ENCODE measurements around the gene PCSK5. TPM values are rescaled to one million over a fixed set of nuclear protein-coding genes. Genes with fewer than 3 reads are reported as not detected.

PCSK5 gene
- polyA plus RNA-seq, 3 donors from 2014 or later: 5.7 to 17.2 (median 7.3) TPM

DNA sequence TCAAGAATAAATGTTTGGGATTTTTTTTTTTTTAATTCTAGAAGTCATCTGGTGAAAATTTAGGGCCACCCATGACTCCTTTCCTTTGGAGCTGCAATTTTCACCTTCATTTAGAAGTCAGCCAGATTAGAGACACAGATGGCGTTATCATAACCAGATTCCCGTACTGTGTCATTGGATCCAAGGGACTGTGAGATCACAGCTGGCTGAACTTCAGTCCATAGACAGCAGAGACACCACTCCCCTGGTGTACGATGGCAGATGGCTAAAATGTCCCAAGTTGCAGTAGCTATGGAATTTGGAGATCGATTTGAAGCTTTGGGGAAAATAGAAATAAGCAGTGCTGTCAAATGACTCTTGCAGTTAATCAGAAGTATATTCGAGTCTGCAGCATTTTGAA is 287.5 kb downstream of the PCSK5 start:
- Mint-ChIP-seq H3K27me3 (ENCODE audit: low read depth in 3 of 3) (no peaks in the 10 kb centered on the region), H3K27ac (no peak overlapping the region), H3K4me1 (peaks cover 24 to 30% of the 10 kb centered on the region in 2 donors), H3K9me3 (peaks cover 0 to 5% (median 2%) of the 10 kb centered on the region in 6 donors), H3K36me3 (peaks cover 3 to 7% (median 7%) of the 10 kb centered on the region in 3 donors), H3K4me3 (no peak overlapping the region)
- DNase-seq: no peak

DNA sequence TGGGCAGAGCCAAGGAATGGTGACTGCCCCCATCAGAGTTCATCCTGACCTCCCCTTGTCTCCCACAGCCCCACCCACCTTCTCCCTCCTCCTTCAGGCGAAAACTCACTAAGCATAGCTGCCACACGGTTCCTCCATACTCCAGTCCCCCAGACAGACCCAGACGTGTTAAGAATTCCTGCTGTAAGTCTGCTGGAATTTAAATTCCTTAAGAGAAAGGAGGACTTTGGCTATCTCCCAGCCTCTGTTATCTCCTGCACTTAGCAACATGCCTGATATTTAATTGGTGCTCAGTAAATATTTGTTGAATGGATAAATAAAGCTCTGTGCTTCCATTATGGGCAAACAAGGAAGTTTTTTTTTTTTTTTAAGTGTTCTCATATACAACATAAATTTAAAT is 290.1 kb downstream of the PCSK5 start:
- no peak for DNase-seq
- Mint-ChIP-seq H3K4me3 (peak overlapping the region; percentile 57 to 77 (median 71)), H3K9me3 (peaks cover 0 to 2% (median 0%) of the 10 kb centered on the region in 6 donors), H3K4me1 (peaks cover 26 to 30% of the 10 kb centered on the region in 2 donors), H3K27ac (peak overlapping the region; percentile 63 to 90 (median 77)), H3K36me3 (peaks cover 3 to 17% (median 11%) of the 10 kb centered on the region in 3 donors), H3K27me3 (ENCODE audit: low read depth in 3 of 3) (no peaks in the 10 kb centered on the region)

DNA sequence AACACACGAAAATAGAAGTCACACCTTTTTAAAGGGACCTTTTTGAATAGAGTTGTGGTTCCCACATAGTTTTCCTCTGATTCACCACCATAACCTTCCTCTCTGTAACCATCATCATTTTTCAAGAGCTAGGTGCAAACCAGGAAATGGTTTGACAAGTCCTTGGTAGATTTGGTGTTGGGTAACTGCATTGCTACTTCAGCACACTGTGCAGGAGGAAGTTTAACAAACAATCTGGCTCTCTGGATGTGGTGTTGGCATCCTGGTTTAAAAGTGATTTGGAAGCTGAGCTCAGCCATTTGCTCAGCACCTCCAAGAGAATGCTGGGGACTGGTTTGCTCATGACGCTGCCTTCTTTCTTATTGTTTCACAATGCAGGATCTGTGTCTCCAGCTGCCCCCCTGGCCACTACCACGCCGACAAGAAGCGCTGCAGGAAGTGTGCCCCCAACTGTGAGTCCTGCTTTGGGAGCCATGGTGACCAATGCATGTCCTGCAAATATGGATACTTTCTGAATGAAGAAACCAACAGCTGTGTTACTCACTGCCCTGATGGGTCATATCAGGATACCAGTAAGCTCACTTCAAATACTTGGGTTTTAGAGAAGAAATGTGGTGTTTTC is 290.7 kb downstream of the PCSK5 start:
- DNase-seq: peak; percentile 45 to 59 (median 52)

DNA sequence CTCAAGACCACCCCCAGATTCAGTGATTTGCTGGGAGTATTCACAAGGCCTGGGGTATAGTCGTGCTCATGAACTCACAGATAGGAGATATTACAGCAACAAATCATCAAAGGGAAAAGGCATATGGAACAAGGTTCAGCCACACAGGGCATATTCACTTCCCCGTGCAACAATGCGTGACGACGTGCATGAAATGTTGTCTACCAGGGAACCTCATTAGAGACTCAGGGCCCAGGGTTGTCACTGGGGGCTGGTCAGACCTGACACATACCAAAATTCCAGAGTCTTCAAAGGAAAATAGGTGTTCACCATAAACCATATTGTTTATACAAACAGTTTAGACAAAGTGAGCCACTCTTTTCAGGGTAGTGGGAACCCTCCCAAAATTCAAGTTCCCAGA is 291.3 kb downstream of the PCSK5 start:
- peak overlapping the region; percentile 57 to 77 (median 71) for H3K4me3 Mint-ChIP-seq
- peak overlapping the region; percentile 63 to 90 (median 77) for H3K27ac Mint-ChIP-seq
- peaks cover 0 to 2% (median 0%) of the 10 kb centered on the region in 6 donors for H3K9me3 Mint-ChIP-seq

More for the DNA sequence above, 290.7 kb downstream of the PCSK5 start:
- peaks cover 3 to 17% (median 11%) of the 10 kb centered on the region in 3 donors for H3K36me3 Mint-ChIP-seq
- peaks cover 0 to 2% (median 0%) of the 10 kb centered on the region in 6 donors for H3K9me3 Mint-ChIP-seq
- H3K4me1 Mint-ChIP-seq: peaks cover 26 to 30% of the 10 kb centered on the region in 2 donors
- H3K27ac Mint-ChIP-seq: peak overlapping the region; percentile 63 to 90 (median 77)
- no peaks in the 10 kb centered on the region for H3K27me3 Mint-ChIP-seq (ENCODE audit: low read depth in 3 of 3)
- peak overlapping the region; percentile 57 to 77 (median 71) for H3K4me3 Mint-ChIP-seq

DNA sequence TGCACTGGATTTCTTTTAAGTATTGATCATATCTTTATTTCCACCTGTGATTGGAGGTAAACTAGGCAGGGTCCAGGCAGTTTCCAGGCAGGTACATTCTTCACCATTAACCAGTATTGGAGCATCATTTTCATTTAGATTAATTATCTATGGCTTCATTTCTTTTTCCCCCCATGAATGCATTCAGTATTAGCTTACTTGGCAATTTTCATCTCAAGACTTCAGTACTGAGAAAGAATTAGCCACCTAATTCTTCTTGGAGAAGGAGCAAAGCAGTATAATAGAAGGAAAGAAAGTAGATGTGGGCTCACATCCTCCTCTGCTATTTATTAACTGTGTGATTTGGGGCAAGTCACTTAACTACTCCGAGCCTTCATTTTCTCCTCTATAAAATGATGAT is 295.0 kb downstream of the PCSK5 start:
- Mint-ChIP-seq H3K27ac (no peak overlapping the region), H3K4me1 (peaks cover 42 to 51% of the 10 kb centered on the region in 2 donors)
- DNase-seq: no peak

More for the DNA sequence above, 291.3 kb downstream of the PCSK5 start:
- peaks cover 3 to 17% (median 11%) of the 10 kb centered on the region in 3 donors for H3K36me3 Mint-ChIP-seq
- peaks cover 26 to 30% of the 10 kb centered on the region in 2 donors for H3K4me1 Mint-ChIP-seq
- DNase-seq: no peak
- no peaks in the 10 kb centered on the region for H3K27me3 Mint-ChIP-seq (ENCODE audit: low read depth in 3 of 3)

DNA sequence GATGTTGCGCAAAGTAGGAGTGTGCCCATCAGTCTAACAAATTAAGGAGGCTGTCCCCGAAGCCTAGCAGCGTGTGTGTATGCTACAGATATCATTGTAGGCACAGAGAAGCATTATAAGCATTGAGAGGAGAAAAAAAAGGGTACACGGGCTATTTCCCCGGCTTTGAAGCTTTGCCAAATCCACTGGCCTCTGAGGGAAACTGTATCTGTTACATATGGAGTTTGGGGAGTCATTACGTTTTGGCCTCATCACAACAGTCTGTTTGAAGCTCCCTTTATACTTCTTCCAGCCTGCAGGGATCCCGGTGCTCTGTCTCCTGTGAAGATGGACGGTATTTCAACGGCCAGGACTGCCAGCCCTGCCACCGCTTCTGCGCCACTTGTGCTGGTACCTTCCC is 297.8 kb downstream of the PCSK5 start:
- peak overlapping the region; percentile 83 to 89 (median 84) for H3K27ac Mint-ChIP-seq
- no peak for DNase-seq

More for the DNA sequence above, 295.0 kb downstream of the PCSK5 start:
- Mint-ChIP-seq H3K27me3 (ENCODE audit: low read depth in 3 of 3) (peaks cover 0 to 1% (median 0%) of the 10 kb centered on the region in 3 donors), H3K36me3 (peaks cover 9 to 22% (median 17%) of the 10 kb centered on the region in 3 donors), H3K4me3 (no peak overlapping the region), H3K9me3 (peaks cover 0 to 4% (median 0%) of the 10 kb centered on the region in 6 donors)

DNA sequence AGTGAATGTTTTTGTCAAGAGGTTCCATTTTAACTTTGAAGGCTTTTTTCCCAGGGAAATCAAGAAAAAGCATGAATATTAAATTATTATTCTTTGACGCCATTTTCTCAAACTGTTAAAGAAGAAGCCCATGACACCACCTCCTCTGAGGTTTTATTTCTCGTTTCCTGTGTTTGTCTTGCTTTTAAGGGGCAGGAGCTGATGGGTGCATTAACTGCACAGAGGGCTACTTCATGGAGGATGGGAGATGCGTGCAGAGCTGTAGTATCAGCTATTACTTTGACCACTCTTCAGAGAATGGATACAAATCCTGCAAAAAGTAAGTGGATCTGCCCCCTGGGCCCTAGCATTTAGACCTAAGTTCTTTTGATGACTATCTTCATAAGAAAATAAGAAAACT is 298.4 kb downstream of the PCSK5 start:
- Mint-ChIP-seq H3K36me3 (peaks cover 12 to 27% (median 22%) of the 10 kb centered on the region in 3 donors), H3K4me1 (peaks cover 48 to 54% of the 10 kb centered on the region in 2 donors), H3K27me3 (ENCODE audit: low read depth in 3 of 3) (peaks cover 0 to 3% (median 0%) of the 10 kb centered on the region in 3 donors), H3K27ac (peak overlapping the region; percentile 83 to 89 (median 84)), H3K9me3 (peaks cover 0 to 8% (median 0%) of the 10 kb centered on the region in 6 donors), H3K4me3 (peak overlapping the region; percentile 80 to 89 (median 84))
- DNase-seq: peak in 2 of 3 donors; percentile 19 to 34

More for the DNA sequence above, 297.8 kb downstream of the PCSK5 start:
- Mint-ChIP-seq H3K27me3 (ENCODE audit: low read depth in 3 of 3) (peaks cover 0 to 1% (median 0%) of the 10 kb centered on the region in 3 donors), H3K36me3 (peaks cover 12 to 25% (median 22%) of the 10 kb centered on the region in 3 donors), H3K4me1 (peaks cover 45 to 54% of the 10 kb centered on the region in 2 donors), H3K4me3 (peak overlapping the region in 3 of 5 donors; percentile 23 to 89 (median 84)), H3K9me3 (peaks cover 0 to 7% (median 0%) of the 10 kb centered on the region in 6 donors)

DNA sequence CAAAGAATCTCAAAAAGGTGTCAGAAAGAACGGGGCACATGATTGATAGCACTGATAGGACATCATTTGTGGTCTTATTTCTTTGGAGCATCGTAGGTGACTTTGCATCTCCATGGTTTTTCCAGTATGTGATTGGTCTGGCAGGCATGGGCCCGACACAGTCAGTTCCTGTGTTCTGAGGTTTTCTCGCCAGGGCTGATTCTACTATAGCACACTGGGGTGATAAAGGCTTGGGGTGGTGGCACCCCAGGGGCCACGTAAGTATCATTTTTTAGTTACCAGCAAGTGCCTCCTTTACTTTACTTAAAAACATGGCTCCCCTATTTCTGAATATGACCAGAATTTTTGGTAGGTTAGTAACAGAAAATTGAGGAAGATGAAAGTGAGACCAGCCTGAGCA is 301.0 kb downstream of the PCSK5 start:
- Mint-ChIP-seq H3K4me3 (peak overlapping the region; percentile 73 to 89 (median 84)), H3K27me3 (ENCODE audit: low read depth in 3 of 3) (peaks cover 0 to 3% (median 0%) of the 10 kb centered on the region in 3 donors), H3K27ac (peak overlapping the region; percentile 82 to 93 (median 90)), H3K9me3 (peaks cover 0 to 7% (median 0%) of the 10 kb centered on the region in 6 donors), H3K4me1 (peaks cover 51 to 54% of the 10 kb centered on the region in 2 donors), H3K36me3 (peaks cover 9 to 23% (median 19%) of the 10 kb centered on the region in 3 donors)
- DNase-seq: peak; percentile 12 to 50 (median 38)

DNA sequence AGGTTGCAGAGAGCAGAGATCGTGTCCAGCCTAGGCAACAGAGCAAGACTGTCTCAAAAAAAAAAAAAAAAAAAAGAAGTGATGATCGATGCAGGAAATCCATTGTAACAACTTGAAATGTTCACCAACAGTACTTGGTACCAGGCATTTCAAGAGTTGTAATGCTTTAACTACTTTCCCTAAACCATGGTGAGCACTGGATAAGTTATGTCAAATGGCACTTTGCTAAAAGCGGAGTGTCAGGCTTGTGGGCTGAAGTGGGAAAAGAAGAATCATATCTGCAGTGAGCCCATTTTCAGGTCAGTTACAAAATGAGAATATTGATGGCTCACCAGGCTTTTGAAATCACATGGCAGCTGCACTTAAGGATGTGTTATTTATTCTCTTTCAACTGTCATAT is 301.5 kb downstream of the PCSK5 start:
- no peak for DNase-seq
- peaks cover 9 to 23% (median 23%) of the 10 kb centered on the region in 3 donors for H3K36me3 Mint-ChIP-seq
- H3K4me1 Mint-ChIP-seq: peaks cover 51 to 54% of the 10 kb centered on the region in 2 donors
- peak overlapping the region; percentile 82 to 93 (median 90) for H3K27ac Mint-ChIP-seq
- peak overlapping the region; percentile 73 to 89 (median 84) for H3K4me3 Mint-ChIP-seq
- H3K9me3 Mint-ChIP-seq: peaks cover 0 to 7% (median 0%) of the 10 kb centered on the region in 6 donors
- H3K27me3 Mint-ChIP-seq (ENCODE audit: low read depth in 3 of 3): peaks cover 0 to 3% (median 0%) of the 10 kb centered on the region in 3 donors

DNA sequence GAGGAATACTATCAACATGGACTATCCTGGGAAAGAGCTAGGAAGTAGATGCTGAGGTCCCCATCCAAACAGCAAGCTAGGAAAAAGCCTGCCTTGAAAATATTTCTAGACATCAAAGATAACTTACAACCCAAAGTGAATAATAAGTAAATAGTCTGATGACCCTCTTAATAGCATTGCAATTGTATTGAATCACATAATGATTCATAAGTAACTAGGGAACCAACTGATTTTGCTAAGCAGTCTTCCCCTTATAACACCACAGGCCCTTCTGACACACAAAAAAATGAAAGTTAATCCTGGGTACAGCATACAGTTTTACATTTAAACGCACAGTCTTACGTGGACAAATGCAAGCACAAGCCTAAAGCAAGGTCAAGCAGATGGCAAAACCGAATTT is 304.4 kb downstream of the PCSK5 start:
- peaks cover 0 to 4% (median 0%) of the 10 kb centered on the region in 6 donors for H3K9me3 Mint-ChIP-seq
- H3K27me3 Mint-ChIP-seq (ENCODE audit: low read depth in 3 of 3): peaks cover 0 to 2% (median 0%) of the 10 kb centered on the region in 3 donors
- no peak overlapping the region for H3K4me3 Mint-ChIP-seq
- no peak overlapping the region for H3K27ac Mint-ChIP-seq
- peaks cover 3 to 20% (median 16%) of the 10 kb centered on the region in 3 donors for H3K36me3 Mint-ChIP-seq
- H3K4me1 Mint-ChIP-seq: peaks cover 33 to 36% of the 10 kb centered on the region in 2 donors
- DNase-seq: no peak

DNA sequence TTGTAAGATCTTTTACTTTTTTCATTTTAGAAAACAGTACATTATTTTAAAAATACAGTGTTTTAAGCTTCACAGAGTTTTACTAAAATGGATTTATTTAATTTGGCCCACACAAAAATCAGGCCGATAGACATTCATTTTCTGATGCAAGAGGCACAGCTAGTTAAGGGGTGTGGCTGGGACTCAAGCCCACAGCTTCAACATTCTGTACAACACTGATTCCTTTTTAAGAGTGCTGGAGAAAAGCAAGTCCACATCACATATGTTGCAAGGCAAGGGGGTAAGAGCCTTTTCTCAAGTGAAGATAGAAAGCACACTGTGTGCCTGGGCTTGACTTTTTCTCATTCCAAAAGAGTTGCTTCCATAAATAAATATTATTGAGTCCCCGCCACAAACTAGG is 307.9 kb downstream of the PCSK5 start:
- H3K27ac Mint-ChIP-seq: no peak overlapping the region
- peaks cover 0 to 2% (median 2%) of the 10 kb centered on the region in 3 donors for H3K27me3 Mint-ChIP-seq (ENCODE audit: low read depth in 3 of 3)
- no peak for DNase-seq
- no peak overlapping the region for H3K4me3 Mint-ChIP-seq
- peaks cover 0 to 19% (median 9%) of the 10 kb centered on the region in 3 donors for H3K36me3 Mint-ChIP-seq
- H3K4me1 Mint-ChIP-seq: peaks cover under 1 to 7% of the 10 kb centered on the region in 2 donors
- peaks cover 0 to under 1% (median 0%) of the 10 kb centered on the region in 6 donors for H3K9me3 Mint-ChIP-seq

DNA sequence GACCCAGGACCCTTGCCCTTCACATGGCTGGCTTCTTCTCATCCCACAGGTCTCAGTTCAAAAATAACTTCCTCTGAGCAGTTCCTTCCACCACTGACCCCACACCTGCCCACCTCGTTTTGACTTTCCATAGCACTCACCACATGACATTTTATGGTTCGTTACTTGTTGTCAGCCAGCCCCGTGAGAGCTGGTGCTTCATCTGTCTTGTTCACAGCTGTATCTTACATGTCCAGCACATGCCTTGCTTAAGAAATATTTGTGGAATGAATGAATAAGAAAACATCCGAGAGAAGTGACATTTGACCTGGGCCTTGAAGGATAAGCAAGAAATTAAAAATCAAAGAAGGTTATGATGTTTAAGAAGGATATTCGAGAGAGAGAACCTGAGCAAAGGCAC is 309.8 kb downstream of the PCSK5 start:
- H3K27me3 Mint-ChIP-seq (ENCODE audit: low read depth in 3 of 3): peaks cover 3 to 5% (median 4%) of the 10 kb centered on the region in 3 donors
- no peak for DNase-seq
- H3K36me3 Mint-ChIP-seq: peaks cover 0 to 14% (median 4%) of the 10 kb centered on the region in 3 donors
- H3K4me1 Mint-ChIP-seq: peaks cover 0 to 2% of the 10 kb centered on the region in 2 donors
- no peaks in the 10 kb centered on the region for H3K9me3 Mint-ChIP-seq
- no peak overlapping the region for H3K27ac Mint-ChIP-seq
- H3K4me3 Mint-ChIP-seq: no peak overlapping the region

DNA sequence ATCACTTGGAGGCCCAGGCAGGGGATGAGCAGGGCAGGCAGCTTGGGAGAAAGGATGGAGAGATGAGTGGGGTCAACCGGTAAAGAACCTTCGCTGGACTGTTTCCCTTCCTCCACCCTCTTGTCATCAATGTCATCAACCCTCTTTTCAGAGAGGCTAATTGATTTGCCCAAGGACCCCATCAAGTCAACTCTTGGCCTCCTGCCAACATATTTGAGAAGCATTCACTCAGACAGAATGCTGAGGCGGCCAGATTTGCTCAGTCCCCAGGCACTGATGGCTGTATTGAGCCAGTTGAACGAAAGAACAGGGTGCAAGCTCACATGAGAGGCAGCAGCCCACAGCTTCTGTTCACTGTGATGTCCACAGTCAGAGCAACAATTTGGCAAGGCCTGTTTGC is 310.3 kb downstream of the PCSK5 start:
- peaks cover 0 to 2% of the 10 kb centered on the region in 2 donors for H3K4me1 Mint-ChIP-seq
- peaks cover 3 to 6% (median 4%) of the 10 kb centered on the region in 3 donors for H3K27me3 Mint-ChIP-seq (ENCODE audit: low read depth in 3 of 3)
- no peaks in the 10 kb centered on the region for H3K9me3 Mint-ChIP-seq
- DNase-seq: no peak
- H3K27ac Mint-ChIP-seq: no peak overlapping the region
- H3K4me3 Mint-ChIP-seq: no peak overlapping the region
- peaks cover 0 to 14% (median 4%) of the 10 kb centered on the region in 3 donors for H3K36me3 Mint-ChIP-seq

DNA sequence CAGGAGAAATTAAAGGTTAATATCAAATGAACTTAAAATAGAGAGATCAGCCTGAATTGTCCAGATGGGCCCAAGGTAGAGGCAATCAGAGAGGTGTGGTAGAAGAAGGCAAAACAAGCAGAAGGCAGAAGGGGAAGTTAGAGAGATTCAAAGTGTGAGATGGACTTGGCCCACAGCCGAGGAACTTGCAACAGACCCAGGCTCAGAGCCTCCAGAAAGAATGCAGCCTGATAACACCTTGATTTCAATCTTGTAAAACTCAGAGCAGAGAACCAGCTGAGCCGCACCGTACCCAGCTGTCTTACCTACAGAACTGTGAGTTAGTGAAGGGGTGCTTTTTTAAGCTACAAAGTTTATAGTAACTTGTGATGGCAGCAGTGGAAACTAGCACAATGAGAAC is 312.9 kb downstream of the PCSK5 start:
- H3K4me3 Mint-ChIP-seq: no peak overlapping the region
- H3K4me1 Mint-ChIP-seq: peaks cover 0 to 2% of the 10 kb centered on the region in 2 donors
- H3K27me3 Mint-ChIP-seq (ENCODE audit: low read depth in 3 of 3): peaks cover 4 to 6% (median 5%) of the 10 kb centered on the region in 3 donors
- no peak overlapping the region for H3K27ac Mint-ChIP-seq
- peaks cover 0 to 14% (median 0%) of the 10 kb centered on the region in 3 donors for H3K36me3 Mint-ChIP-seq
- peaks cover 0 to 2% (median 0%) of the 10 kb centered on the region in 6 donors for H3K9me3 Mint-ChIP-seq
- DNase-seq: no peak

Measured in immature natural killer cell (primary cell).